Measurements from ENCODE around the gene GNAT3. TPM values are rescaled to one million over a fixed set of nuclear protein-coding genes. Genes with fewer than 3 reads are reported as not detected.

Gene GNAT3
- total RNA-seq, 1 experiment from 2014 or later = not detected

DNA sequence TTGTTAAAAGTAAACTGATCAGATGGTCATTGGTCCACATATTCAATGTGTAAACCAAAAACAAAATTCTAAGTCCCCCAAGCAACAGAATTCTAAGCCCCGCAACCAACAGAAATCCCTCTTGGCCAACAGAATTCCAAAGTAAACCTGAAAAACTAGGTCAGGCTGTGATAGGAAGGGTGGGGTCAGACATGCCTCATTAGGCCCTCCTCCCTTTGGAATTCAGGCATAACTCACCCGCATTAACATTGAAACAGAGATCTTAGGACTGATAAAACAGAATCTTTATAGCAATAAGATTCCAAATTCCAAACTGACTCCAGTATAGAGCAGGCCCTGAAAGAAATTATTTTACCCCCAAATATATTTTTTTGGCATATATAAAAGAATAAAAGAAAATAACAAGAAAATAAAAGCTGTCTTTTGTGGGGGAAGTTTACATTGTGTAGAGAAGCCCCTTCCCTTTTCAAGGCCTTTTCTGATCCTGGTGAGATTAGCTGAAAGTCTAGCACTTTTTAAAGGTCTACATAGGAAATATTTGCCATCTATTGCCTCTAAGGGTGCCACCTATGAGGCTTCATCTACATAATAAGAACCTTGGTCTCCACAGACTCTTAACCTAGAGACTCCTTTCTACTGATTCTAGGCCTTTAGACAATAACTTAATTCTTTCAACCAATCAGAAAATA is 30.5 kb downstream of the GNAT3 start:
- Mint-ChIP-seq H3K9me3 (ENCODE audit: unreplicated experiment) (no peaks in the 10 kb centered on the region), H3K36me3 (ENCODE audit: insufficient read depth, unreplicated experiment) (no peaks in the 10 kb centered on the region), H3K27me3 (ENCODE audit: insufficient read depth, unreplicated experiment) (no peaks in the 10 kb centered on the region), H3K27ac (ENCODE audit: unreplicated experiment) (no peak overlapping the region), H3K4me3 (ENCODE audit: unreplicated experiment) (no peak overlapping the region), H3K4me1 (ENCODE audit: low read depth, unreplicated experiment) (no peaks in the 10 kb centered on the region)
- H3K36me3 ChIP-seq (ENCODE audit: control insufficient read depth, insufficient read depth, low read length) = no peaks in the 10 kb centered on the region
- intact Hi-C loops (cut with micrococcal nuclease; ENCODE audit: unreplicated experiment) = no loop called here
- no peak for TF ChIP-seq CTCF (IDR thresholded peaks at IDR 0.05; ENCODE audit: insufficient read depth in 1 of 2, low read depth in 1 of 2, low read length in 1 of 2, severe bottlenecking in 1 of 2, unreplicated experiment in 1 of 2)
- H3K9me3 ChIP-seq = no peaks in the 10 kb centered on the region
- ChIA-PET POLR2A (no interaction called here), CTCF (no interaction called here)
- no TSS peak for BruUV-seq (replicated peaks)
- H3K27me3 ChIP-seq (replicated peaks; ENCODE audit: control insufficient read depth, insufficient read depth, low read length) = no peaks in the 10 kb centered on the region
- no peak overlapping the region for H3K4me3 ChIP-seq (ENCODE audit: low read depth, low read length)
- peaks cover 11% of the 10 kb centered on the region; the same call in 1 of the 2 replicates for H3K4me1 ChIP-seq
- peak; percentile 31 to 44 for DNase-seq

- ChIA-PET POLR2A (no interaction called here), CTCF (no interaction called here)
- DNase-seq = no peak
- Mint-ChIP-seq H3K27ac (ENCODE audit: unreplicated experiment) (no peak overlapping the region), H3K27me3 (ENCODE audit: insufficient read depth, unreplicated experiment) (no peaks in the 10 kb centered on the region), H3K9me3 (ENCODE audit: unreplicated experiment) (no peaks in the 10 kb centered on the region), H3K4me1 (ENCODE audit: low read depth, unreplicated experiment) (no peaks in the 10 kb centered on the region), H3K4me3 (ENCODE audit: unreplicated experiment) (no peak overlapping the region), H3K36me3 (ENCODE audit: insufficient read depth, unreplicated experiment) (no peaks in the 10 kb centered on the region)
- BruUV-seq (replicated peaks) = no TSS peak
- Histone ChIP-seq H3K9me3 (no peaks in the 10 kb centered on the region), H3K4me3 (ENCODE audit: low read depth, low read length) (no peak overlapping the region), H3K4me1 (peaks cover 11% of the 10 kb centered on the region; the same call in 1 of the 2 replicates), H3K27me3 (replicated peaks; ENCODE audit: control insufficient read depth, insufficient read depth, low read length) (no peaks in the 10 kb centered on the region), H3K36me3 (ENCODE audit: control insufficient read depth, insufficient read depth, low read length) (no peaks in the 10 kb centered on the region)
- intact Hi-C loops (cut with micrococcal nuclease; ENCODE audit: unreplicated experiment) = no loop called here
- no peak for TF ChIP-seq CTCF (IDR thresholded peaks at IDR 0.05; ENCODE audit: insufficient read depth in 1 of 2, low read depth in 1 of 2, low read length in 1 of 2, severe bottlenecking in 1 of 2, unreplicated experiment in 1 of 2)
Measured at GRCh38 chr7:80480566-80480965, 31.3 kb downstream of the GNAT3 start.

GRCh38 chr7:80478683-80479082 is 33.2 kb downstream of the GNAT3 start:
- Histone ChIP-seq H3K9me3 (no peaks in the 10 kb centered on the region), H3K4me1 (peaks cover 11% of the 10 kb centered on the region; the same call in 1 of the 2 replicates), H3K27me3 (replicated peaks; ENCODE audit: control insufficient read depth, insufficient read depth, low read length) (no peaks in the 10 kb centered on the region; the same call in 1 of the 2 replicates), H3K4me3 (ENCODE audit: low read depth, low read length) (no peak overlapping the region), H3K36me3 (ENCODE audit: control insufficient read depth, insufficient read depth, low read length) (no peaks in the 10 kb centered on the region)
- BruUV-seq (replicated peaks) = no TSS peak
- H3K27me3 Mint-ChIP-seq (ENCODE audit: insufficient read depth, unreplicated experiment) = no peaks in the 10 kb centered on the region
- CTCF ChIA-PET = no interaction called here
- no peak for DNase-seq
- no peak overlapping the region for H3K27ac Mint-ChIP-seq (ENCODE audit: unreplicated experiment)
- H3K4me1 Mint-ChIP-seq (ENCODE audit: low read depth, unreplicated experiment) = no peaks in the 10 kb centered on the region
- no peak for TF ChIP-seq CTCF (IDR thresholded peaks at IDR 0.05; ENCODE audit: insufficient read depth in 1 of 2, low read depth in 1 of 2, low read length in 1 of 2, severe bottlenecking in 1 of 2, unreplicated experiment in 1 of 2)
- H3K4me3 Mint-ChIP-seq (ENCODE audit: unreplicated experiment) = no peak overlapping the region
- no peaks in the 10 kb centered on the region for H3K36me3 Mint-ChIP-seq (ENCODE audit: insufficient read depth, unreplicated experiment)
- no peaks in the 10 kb centered on the region for H3K9me3 Mint-ChIP-seq (ENCODE audit: unreplicated experiment)
- intact Hi-C loops (cut with micrococcal nuclease; ENCODE audit: unreplicated experiment) = no loop called here
- POLR2A ChIA-PET = no interaction called here
